HG03521 (cell line): ENCODE measurements around the gene ARHGDIB.

ENCODE experiments used
- ATAC-seq: cut with Tn5 transposase; IDR thresholded peaks from one replicate; pipeline ENCODE4 v1.9.1; 2021; ENCODE audit warnings: mild to moderate bottlenecking, moderate library complexity; ENCODE audit not compliant: unreplicated experiment

ARHGDIB gene

GRCh38 chr12:14961466-14962152 is at the start of gene ARHGDIB:
Gene ARHGDIB (minus strand): TSS chr12:14961601. CDS start chr12:14950712, 10,889 bp downstream.
- ATAC-seq: peak; percentile 63

- no peak for ATAC-seq
Observed at GRCh38 chr12:15011162-15011561, 49.8 kb upstream of the ARHGDIB start.

GRCh38 chr12:15007551-15007950 is 46.1 kb upstream of the ARHGDIB start:
- no peak for ATAC-seq

- ATAC-seq: no peak
Observed at GRCh38 chr12:15005064-15005463, 43.7 kb upstream of the ARHGDIB start.

GRCh38 chr12:15004421-15004820 is 43.0 kb upstream of the ARHGDIB start:
- ATAC-seq: no peak

- no peak for ATAC-seq
Observed at GRCh38 chr12:15001733-15002382, 40.5 kb upstream of the ARHGDIB start.

- ATAC-seq: no peak
Observed at GRCh38 chr12:15000575-15000974, 39.2 kb upstream of the ARHGDIB start.

GRCh38 chr12:14999695-15000365 is 38.4 kb upstream of the ARHGDIB start:
- no peak for ATAC-seq

GRCh38 chr12:14999021-14999694 is 37.8 kb upstream of the ARHGDIB start:
- ATAC-seq: no peak

GRCh38 chr12:14997998-14998397 is 36.6 kb upstream of the ARHGDIB start:
- no peak for ATAC-seq

GRCh38 chr12:14995583-14996425 is 34.4 kb upstream of the ARHGDIB start:
- ATAC-seq: no peak

GRCh38 chr12:14994610-14995009 is 33.2 kb upstream of the ARHGDIB start:
- no peak for ATAC-seq

GRCh38 chr12:14993537-14994266 is 32.3 kb upstream of the ARHGDIB start:
- no peak for ATAC-seq

GRCh38 chr12:14993117-14993516 is 31.7 kb upstream of the ARHGDIB start:
- ATAC-seq: no peak

- no peak for ATAC-seq
Observed at GRCh38 chr12:14992673-14993072, 31.3 kb upstream of the ARHGDIB start.

- no peak for ATAC-seq
Observed at GRCh38 chr12:14991069-14991468, 29.7 kb upstream of the ARHGDIB start.

- no peak for ATAC-seq
Observed at GRCh38 chr12:14989790-14990189, 28.4 kb upstream of the ARHGDIB start.

GRCh38 chr12:14988035-14988434 is 26.6 kb upstream of the ARHGDIB start:
- no peak for ATAC-seq

GRCh38 chr12:14986449-14986848 is 25.0 kb upstream of the ARHGDIB start:
- ATAC-seq: no peak

- ATAC-seq: no peak
Observed at GRCh38 chr12:14984766-14985285, 23.4 kb upstream of the ARHGDIB start.
